ENCODE measurements around the gene C1QTNF8. TPM values are rescaled to one million over a fixed set of nuclear protein-coding genes. Genes with fewer than 3 reads are reported as not detected.

C1QTNF8 gene
- total and polyA plus RNA-seq, 2 of the 8 experiments (the other 6 are each of a cell fraction or from before 2014, with no cell fraction given): not detected

DNA sequence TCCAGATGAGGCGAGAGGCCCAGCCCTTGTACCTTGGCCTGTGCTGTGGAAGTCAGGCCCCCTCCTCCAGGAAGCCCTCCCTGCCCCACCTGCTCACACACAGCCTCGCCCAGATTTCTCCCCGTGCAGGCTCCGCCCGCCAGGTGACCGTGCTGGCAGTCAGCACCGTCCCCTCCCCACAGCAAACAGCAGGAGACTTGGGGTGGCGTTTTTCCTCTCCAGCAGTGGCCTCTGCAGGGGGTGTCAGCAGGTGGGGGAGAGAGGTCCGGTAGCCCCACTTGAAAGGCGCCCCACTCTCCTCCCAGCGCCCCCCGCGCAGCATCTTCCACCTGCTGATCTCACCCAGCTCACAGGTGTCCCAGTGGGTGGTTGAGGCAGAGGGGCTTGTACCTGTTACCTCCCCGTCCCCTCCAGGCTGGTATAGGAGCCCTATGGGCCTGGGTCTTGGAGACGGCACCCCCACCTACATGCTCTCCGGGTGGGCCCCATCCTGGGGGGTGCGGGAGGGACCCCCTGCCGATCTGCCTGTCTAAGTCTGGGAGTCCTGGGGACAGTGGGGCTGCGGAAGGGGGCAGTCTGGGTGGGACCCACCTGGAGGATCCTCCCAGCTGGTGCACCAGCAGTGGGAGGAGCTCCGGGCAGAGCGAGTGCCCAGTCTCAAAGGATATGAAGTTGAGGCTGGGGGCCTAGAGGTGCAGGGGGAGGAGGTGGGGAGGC lies 4.2 kb upstream of the C1QTNF8 start:
- Histone ChIP-seq H3K4ac (replicated peaks; ENCODE audit: insufficient read length, low read depth, low read length) (no peak overlapping the region), H2BK15ac (ENCODE audit: low read length) (peak overlapping the region; percentile 61; the same call in 1 of the 2 replicates), H3K4me2 (ENCODE audit: insufficient read depth in 1 of 2, low read depth in 2 of 2, low read length in 2 of 2) (no peak overlapping the region), H4K20me1 (replicated peaks in 1 of 2; ENCODE audit: control insufficient read depth in 1 of 2, insufficient read depth in 2 of 2, low read length in 2 of 2) (peaks cover 0 to 1% of the 10 kb centered on the region in 2 experiments), H3K79me2 (ENCODE audit: control insufficient read depth in 1 of 2, insufficient read depth in 2 of 2, low read length in 2 of 2) (no peaks in the 10 kb centered on the region), H3K36me3 (ENCODE audit: control insufficient read depth in 2 of 4, insufficient read depth in 4 of 4, low read length in 3 of 4) (no peaks in the 10 kb centered on the region), H3K79me1 (ENCODE audit: low read depth, low read length) (no peaks in the 10 kb centered on the region), H4K91ac (replicated peaks; ENCODE audit: insufficient read length, low read length) (no peak overlapping the region), H2BK5ac (ENCODE audit: low read depth, low read length) (no peak overlapping the region), H3K56ac (replicated peaks; ENCODE audit: insufficient read length, low read depth, low read length) (no peak overlapping the region), H3K18ac (ENCODE audit: extremely low read depth, low read length) (no peak overlapping the region), H3K9ac (replicated peaks in 1 of 4; ENCODE audit: extremely low read depth in 1 of 4, low read depth in 3 of 4, low read length in 3 of 4) (no peak overlapping the region), H2AFZ (ENCODE audit: low read length) (no peak overlapping the region), H3K4me3 (ENCODE audit: extremely low read depth in 1 of 4, insufficient read depth in 2 of 4, low read depth in 3 of 4, low read length in 4 of 4) (no peak overlapping the region), H3K27ac (ENCODE audit: low read depth, low read length) (no peak overlapping the region), H4K5ac (ENCODE audit: insufficient read length, low read depth, low read length) (no peak overlapping the region), H2BK20ac (ENCODE audit: low read length) (no peak overlapping the region), H3K14ac (ENCODE audit: insufficient read length) (no peak overlapping the region), H3K23ac (ENCODE audit: insufficient read length) (no peak overlapping the region), H3K23me2 (ENCODE audit: low read depth, low read length) (peaks cover 4% of the 10 kb centered on the region; the same call in 1 of the 2 replicates), H2BK12ac (ENCODE audit: low read depth, low read length) (no peak overlapping the region), H3K9me3 (ENCODE audit: insufficient read depth in 2 of 2, low read depth in 1 of 2, low read length in 1 of 2) (no peaks in the 10 kb centered on the region), H3K27me3 (replicated peaks in 1 of 4; ENCODE audit: control insufficient read depth in 3 of 4, extremely low read depth in 1 of 4, insufficient read depth in 3 of 4, low read length in 3 of 4) (peaks cover 0 to 5% (median 2%) of the 10 kb centered on the region in 4 experiments; a peak in 2 of 7 replicates), H4K8ac (ENCODE audit: extremely low read depth, insufficient read depth, low read length) (0 out of 2 replicates have a peak overlapping the region, but pooled peaks have one; percentile 46), H2AK5ac (ENCODE audit: low read depth, low read length) (no peak overlapping the region), H3K4me1 (replicated peaks in 1 of 4; ENCODE audit: control insufficient read depth in 3 of 4, insufficient read depth in 4 of 4, low read length in 3 of 4) (peaks cover 0 to 7% (median 2%) of the 10 kb centered on the region in 4 experiments; a peak in 3 of 7 replicates), H2BK120ac (replicated peaks; ENCODE audit: low read depth, low read length) (no peak overlapping the region)
- CTCF ChIA-PET (ENCODE audit: partially characterized antibody): interaction anchor here (0.9 to 1.4 kb wide), 6 partner anchors 23 to 82 kb away, joined by 3 to 5 read pairs (median 4); partner anchors contain the start of gene SSTR5
- POLR2A ChIA-PET (ENCODE audit: partially characterized antibody): interaction anchor here (1.2 kb wide), 1 partner anchor 42 kb away, joined by 3 read pairs; no protein-coding TSS in a partner anchor
- 76% methylated on average over 18 of the region's 21 CpGs; no CpG with 5 or more reads in 1 of the 2 experiments for WGBS, 2 experiments (ENCODE audit: extremely low coverage in 1 of 2, insufficient coverage in 1 of 2, insufficient read length in 1 of 2, insufficient replicate concordance in 2 of 2, low coverage in 1 of 2, low lambda C conversion rate in 2 of 2, missing lambda C conversion rate in 1 of 2)
- DNase-seq (ENCODE audit: low read depth in 1 of 2, low spot score in 2 of 2) (no peak), FAIRE-seq (no peak)
- no peak for TF ChIP-seq CHD1 (IDR thresholded peaks at IDR 0.05; ENCODE audit: low read depth, low read length)
- no peak for TF ChIP-seq RFX5 (IDR thresholded peaks at IDR 0.05; ENCODE audit: borderline replicate concordance, low read depth, low read length)
- TF ChIP-seq SUZ12 (IDR thresholded peaks at IDR 0.05; ENCODE audit: low read length): no peak
- TF ChIP-seq TBP (IDR thresholded peaks at IDR 0.05; ENCODE audit: low read depth, low read length): no peak
- TF ChIP-seq FOSL1 (IDR thresholded peaks at IDR 0.05; ENCODE audit: insufficient read depth, low read depth, low read length): no peak
- TF ChIP-seq TAF1 (IDR thresholded peaks at IDR 0.05; ENCODE audit: low read depth, low read length): no peak
- TF ChIP-seq TAF7 (optimal IDR thresholded peaks at IDR 0.05; ENCODE audit: borderline replicate concordance, low read depth, low read length): no peak
- TF ChIP-seq GTF2F1 (IDR thresholded peaks at IDR 0.05; ENCODE audit: borderline replicate concordance, low read depth, low read length): no peak

All from H1 (cell line).